NCI-H345 treated with DMSO at 0.1 percent for 48 hours (cell line): ENCODE measurements around the gene CTBS.
"Not testable (repeated sequence)": the region's sequence is repeated elsewhere in the genome, so short reads cannot be mapped to it uniquely, and the experiment has no call there.

Experiments used
- DNase-seq: peaks from one replicate; lab custom pipeline; 2025; ENCODE audit not compliant: unreplicated experiment; lab: John Stamatoyannopoulos, UW

The CTBS gene

DNA sequence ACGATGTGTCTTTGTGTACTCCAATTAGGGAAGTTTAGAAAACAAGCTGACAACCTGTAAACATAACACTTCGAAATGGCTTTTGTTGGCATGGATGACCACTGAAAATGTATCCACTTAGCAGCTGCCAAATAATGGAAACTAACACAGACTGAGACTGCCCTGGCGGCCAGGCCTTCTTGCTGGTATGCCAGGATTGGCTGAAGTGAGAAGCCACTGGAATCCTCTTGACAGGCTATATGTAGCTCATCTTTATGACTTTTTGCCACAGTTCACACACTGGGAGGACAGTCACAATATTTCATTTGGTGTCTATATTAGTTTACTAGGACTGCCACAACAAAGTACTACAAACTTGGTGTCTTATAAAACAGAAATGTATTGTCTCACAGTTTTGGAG, 12.9 kb upstream of the CTBS start:
- DNase-seq, result no peak

DNA sequence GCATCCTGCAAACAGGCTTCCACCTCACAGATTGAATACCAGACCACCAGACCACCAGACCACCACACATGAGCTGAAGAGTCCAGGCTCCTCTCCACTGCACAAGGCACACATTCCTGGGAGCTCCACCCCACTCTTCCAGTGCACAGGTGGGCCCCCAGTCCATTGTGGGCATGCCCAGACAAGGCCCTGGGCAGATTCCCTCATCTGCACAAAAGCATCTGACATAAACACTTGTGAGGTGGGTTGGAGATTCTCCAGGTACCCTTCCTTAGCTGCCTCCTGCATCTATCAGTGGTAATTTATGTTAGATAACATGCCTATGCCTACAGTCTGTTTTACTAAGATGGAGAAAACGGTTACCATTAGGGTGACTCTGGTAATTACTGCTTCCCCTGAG, 11.6 kb upstream of the CTBS start:
- no peak for DNase-seq

DNA sequence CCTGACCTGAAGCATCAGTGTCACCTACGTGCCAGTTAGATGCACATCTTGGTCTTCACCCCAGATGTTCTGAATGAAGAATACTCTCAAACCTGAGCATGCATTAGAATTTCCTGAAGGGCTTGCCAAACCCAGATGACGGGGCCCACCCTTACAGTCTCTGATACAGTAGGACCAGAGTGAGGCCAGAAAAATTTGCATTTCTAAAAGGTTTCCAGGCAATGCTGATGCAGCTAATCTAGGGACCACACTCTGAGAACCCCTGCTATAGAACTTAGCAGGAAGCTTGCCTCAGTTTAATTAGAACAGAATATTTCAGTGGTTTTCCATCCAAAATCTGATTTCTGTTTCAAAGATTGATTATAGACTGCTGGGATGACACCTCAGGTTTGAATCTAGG, 9.9 kb upstream of the CTBS start:
- no peak for DNase-seq

DNA sequence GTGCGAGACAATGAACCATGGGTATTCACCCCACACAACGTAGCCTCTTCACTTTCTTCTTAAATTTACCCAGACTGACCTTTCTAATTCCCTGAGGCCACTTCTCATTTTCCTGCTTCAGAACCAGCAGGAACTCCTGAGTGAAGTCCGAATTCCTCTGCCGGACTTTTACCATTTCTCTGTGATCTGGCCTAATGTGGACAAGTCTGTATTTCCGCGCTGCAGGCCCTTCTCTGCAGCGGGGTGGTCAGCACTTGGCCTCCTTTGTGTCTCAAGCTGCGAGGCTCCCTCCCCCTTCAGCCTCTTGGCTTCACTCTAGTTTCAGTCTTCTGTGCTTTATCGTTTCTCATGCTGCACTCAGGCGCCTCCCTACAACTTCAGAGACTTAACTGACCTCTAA, 9.4 kb upstream of the CTBS start:
- DNase-seq, result no peak

DNA sequence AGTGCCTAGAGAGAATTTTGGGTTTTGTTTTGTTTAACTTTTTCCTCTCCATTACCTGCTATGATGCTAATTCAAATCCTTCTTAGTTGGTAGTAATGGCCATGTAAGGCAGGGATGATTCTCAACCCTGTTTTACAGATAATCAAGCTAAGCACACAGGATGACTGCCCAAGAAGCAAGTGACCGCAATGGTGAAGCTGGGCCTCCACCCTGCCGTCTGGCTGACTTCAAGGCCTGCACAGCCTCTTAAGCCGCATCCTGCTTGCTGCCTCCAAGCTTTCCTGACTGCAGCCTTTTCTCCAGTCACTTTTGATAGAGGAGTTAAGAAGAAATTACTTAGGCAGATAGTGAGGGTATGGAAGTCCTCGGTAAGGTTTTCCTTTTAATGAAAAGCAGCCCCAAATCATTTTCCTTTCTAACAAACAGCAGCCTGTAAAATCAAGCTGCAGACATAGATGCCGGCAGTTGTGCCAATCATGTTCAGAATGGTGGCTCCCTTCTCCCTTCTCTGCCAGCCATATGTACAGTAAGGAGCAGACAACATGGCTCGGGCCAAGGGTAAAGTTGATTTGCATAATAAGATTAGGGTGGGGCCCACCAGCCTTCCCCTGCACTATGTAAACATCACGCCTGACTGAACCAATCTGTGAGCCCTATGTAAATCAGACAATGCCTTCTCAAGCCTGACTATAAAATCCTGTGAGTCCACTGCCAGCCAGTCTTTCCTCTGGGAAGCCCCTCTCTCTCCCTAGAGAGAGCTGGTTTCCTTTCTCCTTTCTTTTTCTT, 8.8 kb upstream of the CTBS start:
- DNase-seq, result no peak

DNA sequence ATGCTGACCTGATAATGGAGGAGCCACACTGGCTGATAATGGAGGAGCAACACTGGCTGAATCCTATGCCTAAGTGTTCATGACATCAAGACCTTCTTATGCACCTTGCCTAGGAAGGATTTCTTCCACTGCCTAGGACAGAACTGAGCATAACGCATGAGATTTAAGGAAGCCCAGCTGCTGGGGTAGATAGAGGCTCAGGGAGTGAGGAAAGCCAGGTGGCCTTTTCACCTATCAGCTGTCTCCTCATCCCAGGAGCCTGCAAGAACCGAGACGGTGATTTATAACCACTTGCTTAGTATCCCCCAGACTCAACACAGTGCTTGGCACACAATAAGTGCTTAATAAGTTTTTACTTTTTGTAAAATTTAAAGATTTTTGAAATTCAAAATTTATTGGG, 7.4 kb upstream of the CTBS start:
- no peak for DNase-seq

DNA sequence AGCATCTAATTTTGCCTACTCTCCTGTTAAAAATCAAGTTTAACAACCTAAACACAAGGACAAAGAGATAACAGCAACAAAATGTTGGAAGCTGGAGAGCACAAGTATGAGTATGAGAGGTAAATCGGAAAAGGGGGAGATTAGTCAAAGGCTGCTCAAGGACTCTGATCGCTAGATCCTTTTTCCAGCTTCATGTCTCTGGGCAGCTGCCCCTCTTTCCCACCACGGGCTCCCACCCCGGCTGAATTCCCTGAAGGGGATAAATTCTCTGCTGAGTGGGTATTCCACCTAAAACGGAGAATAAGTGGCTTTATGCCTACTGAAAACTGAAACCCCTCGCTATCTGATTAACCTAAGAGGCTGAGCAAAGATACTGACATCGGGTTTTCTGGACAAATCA, 696 bp upstream of the CTBS start:
- DNase-seq, result no peak

DNA sequence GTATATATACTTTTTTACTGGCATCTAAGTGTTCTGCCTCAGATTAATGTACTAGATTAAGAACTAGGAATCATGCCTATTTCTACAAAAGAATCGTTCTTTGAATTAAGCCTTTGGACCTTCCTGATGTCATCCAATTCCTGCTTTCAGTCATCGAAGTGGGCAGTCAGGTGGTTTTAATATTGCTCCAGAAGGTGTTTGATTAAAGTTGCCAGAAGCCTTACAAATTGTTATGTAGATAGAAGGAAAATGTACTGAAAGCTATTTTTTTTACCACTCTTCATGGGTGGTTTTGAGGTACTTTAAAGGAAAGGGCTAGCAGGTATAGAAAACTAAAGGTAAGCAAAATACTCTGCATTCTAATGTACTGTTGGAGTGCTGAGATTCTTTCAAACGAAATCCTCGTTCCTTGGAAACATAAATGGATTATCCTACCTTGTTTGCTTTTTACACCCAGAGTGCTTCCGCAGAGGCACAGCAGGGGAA, 716 bp downstream of the CTBS start:
- no peak for DNase-seq

DNA sequence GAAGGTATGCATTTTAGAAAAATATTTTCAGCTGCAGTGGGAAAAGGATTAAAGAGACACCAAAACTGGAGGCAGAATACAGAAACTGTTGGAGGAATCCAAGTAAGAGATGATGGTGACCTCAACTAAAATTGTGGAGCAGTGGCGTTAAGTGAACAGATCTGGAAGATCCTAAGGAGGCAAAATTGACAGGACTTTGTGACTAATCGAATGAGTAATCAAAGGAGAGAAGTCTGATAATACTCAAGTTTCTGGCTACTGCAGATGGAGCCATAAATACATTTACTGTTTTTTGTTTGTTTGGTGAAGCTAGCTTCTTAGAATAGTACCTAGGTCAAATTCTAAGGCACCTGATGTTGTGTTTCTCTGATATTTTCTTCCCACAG, 3.1 kb downstream of the CTBS start:
- no peak for DNase-seq

DNA sequence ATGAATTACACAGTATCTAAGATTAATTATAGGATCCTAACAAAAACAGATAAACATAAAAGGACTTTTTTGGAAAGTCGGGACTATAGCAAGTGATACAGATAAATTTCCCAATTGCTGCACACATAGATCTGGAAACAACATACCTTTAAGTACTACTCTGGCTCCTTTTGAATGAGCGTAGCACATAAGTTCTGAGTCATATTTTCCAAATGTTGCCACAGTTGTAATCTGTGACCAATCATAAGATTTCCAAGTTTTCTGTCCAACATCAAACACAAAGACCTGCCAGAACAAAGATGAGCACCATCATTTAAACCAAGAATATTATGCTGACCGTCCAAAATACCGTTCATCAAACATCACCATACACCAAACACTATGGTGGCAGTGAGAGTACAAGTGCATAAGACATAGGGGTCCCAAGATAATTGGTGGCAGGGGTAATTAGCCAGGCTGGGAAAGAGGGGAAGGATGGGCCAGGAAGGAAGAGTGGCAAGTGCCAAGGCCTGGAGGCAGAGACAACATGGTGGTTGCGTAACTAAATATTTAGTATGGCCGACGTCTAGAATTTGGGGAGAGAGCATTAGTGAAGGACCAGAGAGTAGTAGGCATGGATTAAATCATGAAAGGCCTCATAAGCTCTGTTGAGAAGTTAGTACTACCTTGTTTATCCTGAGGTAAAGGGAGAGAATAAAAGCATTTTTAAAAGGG, 3.6 kb downstream of the CTBS start:
- no peak for DNase-seq

DNA sequence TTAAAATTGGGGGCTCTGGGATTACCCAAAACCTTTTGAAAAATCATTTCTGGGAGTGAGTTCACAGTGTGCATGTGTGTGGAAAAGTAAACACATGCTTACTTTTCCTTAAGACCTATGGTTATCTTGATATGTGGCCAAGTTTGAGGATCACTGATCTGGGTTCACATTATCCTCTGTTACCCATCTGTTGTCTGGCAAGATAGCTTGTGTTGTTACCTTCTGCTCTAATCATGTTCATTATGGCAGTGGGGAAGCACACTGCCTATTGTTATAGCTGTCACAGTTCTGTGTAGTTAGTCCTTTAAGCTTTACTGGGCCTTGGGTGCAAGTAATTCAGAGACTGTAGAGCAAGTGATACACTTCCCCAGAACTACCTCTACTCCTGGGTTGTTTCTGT, 5.0 kb downstream of the CTBS start:
- DNase-seq, result no peak

DNA sequence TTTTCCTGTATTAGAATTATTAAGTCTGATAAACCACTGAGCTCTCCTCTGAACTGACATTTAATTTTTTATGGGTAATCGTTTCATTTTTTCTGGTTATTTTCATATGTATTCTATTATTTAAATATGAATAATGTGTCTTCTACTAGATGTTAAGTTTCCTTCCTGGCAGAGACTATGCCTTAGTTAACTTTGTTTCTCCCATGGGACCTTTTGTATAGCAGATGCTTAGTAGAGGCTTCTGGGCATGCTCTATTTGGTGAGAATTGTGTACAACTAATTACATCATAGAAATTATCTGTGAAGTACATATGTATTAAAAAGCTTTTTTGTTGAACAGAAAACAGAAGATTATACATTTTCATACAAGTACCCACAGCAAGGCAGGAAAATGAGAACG, 23.4 kb downstream of the CTBS start:
- DNase-seq, result no peak

DNA sequence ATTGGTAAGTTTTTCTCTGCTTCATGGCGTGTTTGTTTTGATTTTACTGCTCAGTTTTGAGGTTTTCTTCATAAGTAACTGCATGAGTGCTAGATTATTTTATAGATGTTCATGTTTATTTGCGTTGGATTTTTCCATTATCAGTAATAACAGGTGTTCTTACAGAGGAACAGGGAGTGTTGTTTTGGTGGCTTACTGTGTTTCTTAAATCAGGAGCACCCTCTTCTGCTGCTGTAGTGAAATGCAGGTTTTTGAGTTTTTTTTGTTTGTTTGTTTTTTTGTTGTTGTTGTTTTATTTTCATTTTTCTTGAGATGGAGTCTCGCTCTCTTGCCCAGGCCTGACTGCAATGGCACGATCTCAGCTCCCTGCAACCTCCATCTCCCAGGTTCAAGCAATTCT, 32.6 kb downstream of the CTBS start:
- DNase-seq, result no peak

DNA sequence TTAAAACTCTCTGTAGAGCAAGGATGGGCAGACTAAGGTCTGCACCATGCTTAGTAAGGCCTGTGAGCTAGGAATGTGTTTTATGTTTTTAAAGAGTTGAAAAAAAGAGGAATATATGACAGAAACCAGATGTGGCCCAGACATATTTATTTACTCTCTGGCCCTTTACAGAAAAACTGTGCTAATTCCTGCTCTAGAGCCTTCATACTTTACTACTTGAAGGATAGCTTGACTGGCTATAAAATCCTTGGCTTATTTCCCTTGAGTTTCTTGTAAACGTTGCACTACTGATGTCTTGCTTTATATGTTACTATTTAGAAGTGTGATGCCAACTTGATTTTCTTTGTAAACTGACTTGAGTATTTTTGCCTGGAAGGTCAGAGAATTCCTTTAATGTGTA, 33.5 kb downstream of the CTBS start:
- no peak for DNase-seq

DNA sequence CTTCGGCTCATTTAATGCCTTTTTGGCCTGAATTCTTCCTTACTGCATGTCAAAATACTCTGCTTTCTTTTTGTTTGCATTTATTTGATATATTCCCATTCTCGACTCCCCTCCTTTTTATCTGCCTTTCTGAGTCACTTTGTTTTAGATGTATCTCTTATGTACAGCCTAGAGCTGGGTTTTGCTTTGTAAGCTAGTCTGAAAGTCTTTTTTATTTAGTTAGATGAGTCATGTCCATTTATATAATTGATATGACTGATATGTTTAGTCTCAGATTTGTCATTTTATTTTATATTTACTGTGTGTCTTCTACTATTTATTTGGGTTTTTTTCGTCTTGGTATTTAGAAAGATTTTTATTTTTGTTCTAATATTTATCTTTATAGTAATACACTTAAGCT, 34.3 kb downstream of the CTBS start:
- DNase-seq, result no peak

DNA sequence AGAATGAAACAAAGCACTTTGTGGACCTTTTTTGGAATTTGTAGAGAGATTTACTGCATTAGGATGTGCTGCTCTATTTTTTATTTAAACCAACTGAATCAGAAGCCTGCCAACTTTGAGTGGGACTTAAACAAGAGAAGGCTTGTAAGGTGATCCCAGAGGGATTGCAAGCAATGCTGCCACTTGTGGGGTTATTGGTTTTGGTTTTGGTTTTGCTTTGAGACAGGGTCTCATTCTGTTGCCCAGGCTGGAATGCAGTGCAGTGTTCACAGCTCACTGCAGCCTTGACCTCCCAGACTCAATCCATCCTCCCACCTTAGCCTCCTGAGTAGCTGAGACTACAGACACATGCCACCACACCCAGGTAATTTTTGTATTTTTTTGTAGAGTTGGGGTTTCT, 35.6 kb downstream of the CTBS start:
- no peak for DNase-seq

DNA sequence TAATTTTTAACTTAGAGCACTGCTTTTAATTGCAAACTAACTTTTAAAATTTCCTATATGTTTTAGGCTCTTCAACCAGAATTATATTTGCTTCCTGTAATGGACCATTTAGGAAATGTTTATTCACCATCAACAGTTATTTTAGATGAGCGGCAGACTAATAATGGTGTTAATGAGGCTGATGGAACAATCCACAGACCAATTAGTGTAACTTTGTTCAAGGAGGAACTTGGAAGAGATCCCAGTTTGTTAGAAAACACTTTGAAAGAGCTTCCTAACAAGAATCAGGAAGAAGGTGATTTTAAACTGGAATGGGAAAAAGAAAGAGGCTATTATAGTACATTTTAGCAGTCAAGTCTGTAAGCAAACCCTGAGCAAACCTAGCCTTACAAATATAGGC, 48.5 kb downstream of the CTBS start:
- DNase-seq, result no peak

DNA sequence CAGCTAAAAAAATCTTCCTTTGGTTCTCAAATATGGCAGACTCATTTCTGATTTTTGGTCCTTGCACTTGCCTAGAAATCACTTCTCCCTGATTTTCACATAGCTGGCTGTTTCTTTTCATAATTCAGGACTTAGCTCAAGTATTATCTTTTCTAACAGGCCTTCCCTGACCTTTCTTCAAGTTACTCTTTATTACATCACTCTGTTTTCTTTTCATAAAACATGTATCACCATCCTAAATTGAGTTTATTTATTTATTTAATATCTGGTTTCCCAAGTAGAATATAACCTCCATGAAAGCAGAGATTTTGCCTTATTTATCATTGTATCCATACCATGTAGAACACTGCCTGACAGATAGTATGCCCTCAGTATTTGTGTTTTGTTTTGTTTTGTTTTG, 49.6 kb downstream of the CTBS start:
- no peak for DNase-seq

DNA sequence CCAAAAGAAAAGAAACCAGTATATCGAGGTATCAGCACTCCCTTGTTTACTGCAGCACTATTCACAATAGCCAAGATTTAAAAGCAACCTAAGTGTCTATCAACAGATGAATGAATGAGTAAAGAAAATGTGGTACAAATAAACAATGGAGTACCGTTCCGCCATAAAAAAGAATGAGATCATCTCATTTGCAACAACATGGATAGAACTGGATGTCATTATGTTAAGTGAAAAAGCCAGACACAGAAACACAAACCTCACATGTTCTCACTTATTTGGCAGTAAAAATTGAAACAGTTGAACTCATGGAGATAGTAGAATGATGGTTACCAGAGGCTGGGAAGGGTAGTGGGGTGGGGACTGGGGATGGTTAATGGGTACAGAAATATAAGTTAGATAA, 63.6 kb downstream of the CTBS start:
- no peak for DNase-seq

DNA sequence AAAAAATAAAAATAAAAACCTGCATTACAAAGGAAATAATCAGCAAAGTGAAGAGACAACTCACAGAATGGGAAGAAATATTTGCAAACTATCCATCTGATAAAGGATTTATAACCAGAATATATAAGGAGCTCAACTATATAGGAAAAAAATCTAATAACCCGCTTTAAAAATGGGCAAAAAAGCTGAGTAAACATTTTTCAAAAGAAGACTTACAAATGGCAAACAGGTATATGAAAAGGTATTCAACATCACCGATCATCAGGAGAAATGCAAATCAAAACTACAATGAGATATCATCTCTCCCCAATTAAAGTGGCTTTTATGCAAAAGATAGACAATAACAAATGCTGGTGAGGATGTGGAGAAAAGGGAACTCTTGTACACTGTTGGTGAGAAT, 64.1 kb downstream of the CTBS start:
- no peak for DNase-seq

DNA sequence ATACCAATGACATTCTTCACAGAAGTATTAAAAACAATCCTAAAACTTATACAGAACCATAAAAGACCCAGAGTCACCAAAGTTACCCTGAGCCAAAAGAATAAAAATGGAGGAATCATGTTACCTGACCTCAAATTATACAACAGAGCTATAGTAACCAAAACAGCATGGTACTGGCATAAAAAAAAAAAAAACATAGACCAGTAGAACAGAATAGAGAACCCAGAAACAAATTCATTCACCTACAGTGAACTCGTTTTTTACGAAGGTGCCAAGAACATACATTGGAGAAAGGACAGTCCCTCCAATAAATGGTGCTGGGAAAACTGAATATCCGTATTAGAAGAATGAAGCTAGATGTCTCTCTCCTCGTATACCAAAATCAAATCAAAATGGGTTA, 65.2 kb downstream of the CTBS start:
- no peak for DNase-seq

DNA sequence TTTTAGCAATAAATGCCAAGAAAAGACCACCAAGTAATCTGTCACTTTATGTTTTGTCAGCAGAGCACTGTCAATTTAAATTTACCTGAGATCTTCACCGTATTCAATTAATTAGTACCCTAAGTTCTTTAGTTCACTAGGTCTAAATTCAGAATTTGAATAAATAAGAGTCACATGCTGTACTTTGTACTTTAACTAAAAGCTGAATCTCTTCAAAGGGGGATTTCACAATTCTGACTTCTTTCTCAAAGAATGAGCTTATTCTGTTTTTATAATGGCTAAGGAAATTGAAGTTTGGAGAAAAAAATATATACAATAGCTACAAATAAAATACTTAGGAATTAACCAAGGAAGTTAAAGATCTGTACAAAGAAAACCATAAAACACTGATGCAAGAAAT, 65.7 kb downstream of the CTBS start:
- DNase-seq, result no peak

DNA sequence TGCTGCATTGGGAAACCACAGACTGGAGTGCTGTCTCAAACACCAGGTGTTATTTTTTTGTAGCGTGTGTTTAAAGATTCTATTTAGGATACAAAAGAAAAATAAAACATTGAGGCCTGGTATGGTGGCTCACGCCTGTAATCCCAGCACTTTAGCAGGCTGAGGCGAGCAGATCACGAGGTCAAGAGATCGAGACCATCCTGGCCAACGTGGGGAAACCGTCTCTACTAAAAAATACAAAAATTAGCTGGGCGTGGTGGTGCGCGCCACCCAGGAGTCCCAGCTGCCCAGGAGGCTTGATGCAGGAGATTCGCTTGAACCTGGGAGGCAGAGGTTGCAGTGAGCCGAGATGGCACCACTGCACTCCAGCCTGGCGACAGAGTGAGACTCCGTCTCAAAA, 66.4 kb downstream of the CTBS start:
- DNase-seq, result not testable (repeated sequence)
